Peyer's patch (tissue), 4 donors: ENCODE results near the gene SULF2. TPM values are rescaled to one million over a fixed set of nuclear protein-coding genes. Genes with fewer than 3 reads are reported as not detected.

ENCODE experiments used
- DNase-seq, 3 donors: peaks; one replicate each; pipeline ENCODE4 v3.0.0-alpha.2; 2017 to 2019
- H3K27ac ChIP-seq, 4 donors: fragments of 200-600 bp; sonication (generic); one replicate each; pipeline ENCODE4 v1.5.1; 2016 to 2019
- H3K27me3 ChIP-seq, 2 donors: fragments of 200-600 bp; sonication (generic); one replicate each; pipeline ENCODE4 v1.5.1; 2019
- H3K36me3 ChIP-seq, 3 donors: fragments of 200-600 bp; sonication (generic); one replicate each; pipeline ENCODE4 v1.5.1; 2016 to 2019
- H3K4me1 ChIP-seq, 4 donors: fragments of 200-600 bp; sonication (generic); one replicate each; pipeline ENCODE4 v1.5.1; 2016 to 2019
- H3K4me3 ChIP-seq, 4 donors: fragments of 200-600 bp; sonication (generic); 1 replicate in 3 of 4; 2 replicates in 1 of 4; pipeline ENCODE4 v1.5.1; 2016 to 2019; ENCODE audit warnings: mild to moderate bottlenecking in 1 of 4
- H3K9me3 ChIP-seq, 4 donors: fragments of 200-600 bp; sonication (generic); one replicate each; pipeline ENCODE4 v1.5.1; 2016 to 2019; ENCODE audit warnings: mild to moderate bottlenecking in 1 of 4
- CTCF ChIP-seq, 6 experiments: fragments of 450-650 bp in 4 of 6; fragments of 200-600 bp in 2 of 6; sonication (generic) in 1 of 6; IDR thresholded peaks; one replicate each; pipeline ENCODE4 v1.5.1; 2017 to 2019; ENCODE audit warnings: antibody characterized with exemption in 6 of 6, mild to moderate bottlenecking in 3 of 6, moderate library complexity in 1 of 6
- POLR2A ChIP-seq, 2 donors: fragments of 450-650 bp; IDR thresholded peaks; one replicate each; pipeline ENCODE4 v1.5.1; 2017; ENCODE audit warnings: antibody characterized with exemption in 2 of 2, mild to moderate bottlenecking in 2 of 2, moderate library complexity in 2 of 2
- total RNA-seq, 4 donors: library from RNA; depleted of rRNA; stranded (reverse); fragments of >200 nt; gene quantifications; one replicate each; pipeline ENCODE4 v1.1.0, GENCODE V29; 2016

Gene SULF2
- total RNA-seq, 4 donors from 2014 or later: 32.4 to 168 (median 52.5) TPM

- TF ChIP-seq CTCF (IDR thresholded peaks at IDR 0.05): no peak
- TF ChIP-seq POLR2A (IDR thresholded peaks at IDR 0.05): no peak
Observed at GRCh38 chr20:47818996-47819609, 33.8 kb upstream of the SULF2 start.

GRCh38 chr20:47818466-47818865 lies 33.2 kb upstream of the SULF2 start:
- Histone ChIP-seq H3K9me3 (no peaks in the 10 kb centered on the region), H3K27me3 (no peaks in the 10 kb centered on the region), H3K27ac (no peak overlapping the region), H3K4me1 (no peaks in the 10 kb centered on the region), H3K36me3 (no peaks in the 10 kb centered on the region), H3K4me3 (no peak overlapping the region)
- TF ChIP-seq CTCF (IDR thresholded peaks at IDR 0.05) (no peak), POLR2A (IDR thresholded peaks at IDR 0.05) (no peak)
- DNase-seq: peak in 1 of 3 donors; percentile 5

More at GRCh38 chr20:47818996-47819609, 33.8 kb upstream of the SULF2 start:
- peak in 1 of 3 donors; percentile 16 for DNase-seq
- H3K36me3 ChIP-seq: no peaks in the 10 kb centered on the region
- no peaks in the 10 kb centered on the region for H3K4me1 ChIP-seq
- H3K27ac ChIP-seq: no peak overlapping the region
- no peak overlapping the region for H3K4me3 ChIP-seq
- H3K27me3 ChIP-seq: no peaks in the 10 kb centered on the region
- no peaks in the 10 kb centered on the region for H3K9me3 ChIP-seq

- no peaks in the 10 kb centered on the region for H3K9me3 ChIP-seq
- TF ChIP-seq CTCF (IDR thresholded peaks at IDR 0.05) (no peak), POLR2A (IDR thresholded peaks at IDR 0.05) (no peak)
- no peak overlapping the region for H3K4me3 ChIP-seq
- H3K27ac ChIP-seq: no peak overlapping the region
- DNase-seq: peak in 1 of 3 donors; percentile 2
- H3K27me3 ChIP-seq: no peaks in the 10 kb centered on the region
- H3K36me3 ChIP-seq: no peaks in the 10 kb centered on the region
- no peaks in the 10 kb centered on the region for H3K4me1 ChIP-seq
Observed at GRCh38 chr20:47818016-47818415, 32.7 kb upstream of the SULF2 start.

GRCh38 chr20:47817573-47817972 lies 32.3 kb upstream of the SULF2 start:
- Histone ChIP-seq H3K4me1 (no peaks in the 10 kb centered on the region), H3K4me3 (no peak overlapping the region), H3K27me3 (no peaks in the 10 kb centered on the region), H3K27ac (no peak overlapping the region), H3K9me3 (no peaks in the 10 kb centered on the region), H3K36me3 (no peaks in the 10 kb centered on the region)
- DNase-seq: no peak
- TF ChIP-seq CTCF (IDR thresholded peaks at IDR 0.05) (no peak), POLR2A (IDR thresholded peaks at IDR 0.05) (no peak)

GRCh38 chr20:47816487-47817451 lies 31.5 kb upstream of the SULF2 start:
- no peak for TF ChIP-seq POLR2A (IDR thresholded peaks at IDR 0.05)
- TF ChIP-seq CTCF (IDR thresholded peaks at IDR 0.05): no peak
- DNase-seq: peak in 1 of 3 donors; percentile 36
- H3K4me3 ChIP-seq: no peak overlapping the region
- no peaks in the 10 kb centered on the region for H3K4me1 ChIP-seq
- H3K36me3 ChIP-seq: no peaks in the 10 kb centered on the region
- no peaks in the 10 kb centered on the region for H3K9me3 ChIP-seq
- H3K27me3 ChIP-seq: no peaks in the 10 kb centered on the region
- no peak overlapping the region for H3K27ac ChIP-seq
